Stimulated activated naive CD8-positive, alpha-beta T cell treated with anti-CD3 and anti-CD28 coated beads, Interleukin-15, Interleukin-2, amounts not matched to agents 100 ng/mL and 50 ng/mL, for 24 hours (primary cell): ENCODE results near the gene CYFIP1.
A peak's percentile ranks its signal among the peaks of the same experiment; 100 is the strongest.
"Not testable (repeated sequence)": the region's sequence is repeated elsewhere in the genome, so short reads cannot be mapped to it uniquely, and the experiment has no call there.

Experiments used
- H3K27ac Mint-ChIP-seq: one replicate; pipeline ENCODE4 v1.8.0; 2021; ENCODE audit warnings: mild to moderate bottlenecking, mixed read lengths
- H3K27me3 Mint-ChIP-seq: one replicate; pipeline ENCODE4 v1.8.0; 2021; ENCODE audit warnings: mixed read lengths
- H3K36me3 Mint-ChIP-seq: one replicate; pipeline ENCODE4 v1.8.0; 2021; ENCODE audit warnings: low read depth, mixed read lengths
- H3K4me1 Mint-ChIP-seq: one replicate; pipeline ENCODE4 v1.8.0; 2021; ENCODE audit warnings: low read depth, mixed read lengths
- H3K4me3 Mint-ChIP-seq: one replicate; pipeline ENCODE4 v1.8.0; 2021; ENCODE audit warnings: mild to moderate bottlenecking, mixed read lengths
- H3K9me3 Mint-ChIP-seq: one replicate; pipeline ENCODE4 v1.8.0; 2021; ENCODE audit warnings: mixed read lengths

CYFIP1 gene

DNA sequence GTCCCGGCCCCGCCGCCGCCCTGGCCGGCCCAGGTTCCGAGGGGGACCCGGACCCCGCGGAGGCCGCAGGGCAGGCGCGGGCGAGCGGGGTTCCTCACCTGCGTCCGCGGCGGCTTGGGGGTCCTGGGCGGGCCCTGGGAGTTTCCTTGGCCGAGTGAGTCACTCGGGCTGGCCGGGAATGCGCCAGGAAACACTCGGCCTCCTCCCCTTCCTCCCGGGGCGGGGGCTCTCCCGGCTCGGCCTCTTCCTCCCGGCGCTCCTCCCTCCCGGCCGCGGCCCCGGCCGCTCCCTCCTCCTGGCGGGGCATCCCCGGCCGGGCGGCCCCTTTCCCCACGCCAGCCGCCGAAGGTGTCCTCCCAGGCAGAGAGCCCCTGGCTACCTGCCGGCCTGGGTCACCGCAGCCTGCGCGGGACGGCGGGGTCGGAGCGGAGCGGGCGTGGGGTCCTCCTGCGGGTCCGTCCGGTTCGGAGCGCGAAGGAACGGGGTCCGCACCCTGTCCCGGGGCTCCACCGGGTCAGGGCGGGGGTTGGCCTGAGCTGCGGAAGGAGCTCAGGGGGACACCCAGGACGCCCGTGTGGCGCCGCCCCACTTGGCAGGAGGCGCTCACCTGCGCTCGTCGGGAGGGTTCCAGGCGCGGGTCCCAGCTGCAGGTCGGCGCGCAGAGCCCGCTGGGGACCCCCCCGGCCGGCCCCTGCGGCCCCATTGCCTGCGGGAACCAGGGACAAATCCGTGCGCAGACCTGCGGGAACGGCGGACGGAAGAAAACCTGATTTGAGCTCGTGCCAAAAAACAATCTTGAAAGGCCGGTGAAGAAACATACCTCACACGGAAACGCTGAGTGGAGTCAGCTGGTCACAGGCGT, at the start of gene CYFIP1:
Gene CYFIP1, minus strand, starts transcription at position 180 of the 862 bp plus-strand sequence. CDS start 33,083 bp downstream, outside the sequence.
- no peaks in the 10 kb centered on the region for H3K9me3 Mint-ChIP-seq
- peak within 1 kb of the TSS; percentile 78 for H3K27ac Mint-ChIP-seq

DNA sequence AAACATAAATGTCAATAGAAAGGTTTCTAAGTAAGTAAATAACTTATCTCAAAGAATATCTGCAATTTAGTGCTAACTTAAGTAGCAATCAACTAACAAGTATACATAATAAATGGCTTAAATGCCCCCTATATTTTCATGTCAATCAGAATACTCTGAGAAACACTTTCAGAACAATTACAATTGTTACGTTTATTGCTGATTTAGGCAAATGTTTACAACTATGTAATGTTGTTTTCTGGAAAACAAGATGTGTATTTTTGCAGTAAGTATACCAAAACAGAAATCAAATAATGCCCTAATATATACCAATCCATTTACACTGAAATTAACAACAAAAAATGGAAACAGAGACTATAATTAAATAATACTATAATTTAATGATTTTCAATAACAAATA, 46.0 kb upstream of the CYFIP1 start:
- no peaks in the 10 kb centered on the region for H3K9me3 Mint-ChIP-seq

More for the DNA sequence above, at the start of gene CYFIP1:
- H3K4me1 Mint-ChIP-seq: peaks cover 12% of the 10 kb centered on the region
- peaks cover 20% of the 10 kb centered on the region for H3K27me3 Mint-ChIP-seq
- peak within 1 kb of the TSS; percentile 96 for H3K4me3 Mint-ChIP-seq
- no peaks in the 10 kb centered on the region for H3K36me3 Mint-ChIP-seq

GRCh38 chr15:23022156-23022555, 42.0 kb upstream of the CYFIP1 start:
- no peaks in the 10 kb centered on the region for H3K9me3 Mint-ChIP-seq

More for the DNA sequence above, 46.0 kb upstream of the CYFIP1 start:
- Mint-ChIP-seq H3K27ac (no peak overlapping the region), H3K4me1 (no peaks in the 10 kb centered on the region), H3K27me3 (no peaks in the 10 kb centered on the region), H3K36me3 (peaks cover 68% of the 10 kb centered on the region), H3K4me3 (no peak overlapping the region)

GRCh38 chr15:23014394-23015000, 34.3 kb upstream of the CYFIP1 start:
- no peak overlapping the region for H3K27ac Mint-ChIP-seq

More at GRCh38 chr15:23022156-23022555, 42.0 kb upstream of the CYFIP1 start:
- no peaks in the 10 kb centered on the region for H3K4me1 Mint-ChIP-seq
- H3K27ac Mint-ChIP-seq: no peak overlapping the region
- H3K36me3 Mint-ChIP-seq: peaks cover 68% of the 10 kb centered on the region
- no peaks in the 10 kb centered on the region for H3K27me3 Mint-ChIP-seq
- no peak overlapping the region for H3K4me3 Mint-ChIP-seq

GRCh38 chr15:23013681-23014080, 33.5 kb upstream of the CYFIP1 start:
- H3K4me1 Mint-ChIP-seq: no peaks in the 10 kb centered on the region

More at GRCh38 chr15:23014394-23015000, 34.3 kb upstream of the CYFIP1 start:
- Mint-ChIP-seq H3K36me3 (peaks cover 57% of the 10 kb centered on the region), H3K4me1 (no peaks in the 10 kb centered on the region), H3K27me3 (no peaks in the 10 kb centered on the region), H3K4me3 (no peak overlapping the region), H3K9me3 (no peaks in the 10 kb centered on the region)

GRCh38 chr15:23012616-23013015, 32.4 kb upstream of the CYFIP1 start:
- not testable (repeated sequence) for H3K9me3 Mint-ChIP-seq, H3K4me1 Mint-ChIP-seq, H3K27me3 Mint-ChIP-seq, H3K27ac Mint-ChIP-seq, H3K4me3 Mint-ChIP-seq
- peaks cover 61% of the 10 kb centered on the region for H3K36me3 Mint-ChIP-seq

More at GRCh38 chr15:23013681-23014080, 33.5 kb upstream of the CYFIP1 start:
- peaks cover 60% of the 10 kb centered on the region for H3K36me3 Mint-ChIP-seq
- H3K27ac Mint-ChIP-seq: no peak overlapping the region
- no peaks in the 10 kb centered on the region for H3K9me3 Mint-ChIP-seq
- H3K27me3 Mint-ChIP-seq: no peaks in the 10 kb centered on the region
- no peak overlapping the region for H3K4me3 Mint-ChIP-seq

DNA sequence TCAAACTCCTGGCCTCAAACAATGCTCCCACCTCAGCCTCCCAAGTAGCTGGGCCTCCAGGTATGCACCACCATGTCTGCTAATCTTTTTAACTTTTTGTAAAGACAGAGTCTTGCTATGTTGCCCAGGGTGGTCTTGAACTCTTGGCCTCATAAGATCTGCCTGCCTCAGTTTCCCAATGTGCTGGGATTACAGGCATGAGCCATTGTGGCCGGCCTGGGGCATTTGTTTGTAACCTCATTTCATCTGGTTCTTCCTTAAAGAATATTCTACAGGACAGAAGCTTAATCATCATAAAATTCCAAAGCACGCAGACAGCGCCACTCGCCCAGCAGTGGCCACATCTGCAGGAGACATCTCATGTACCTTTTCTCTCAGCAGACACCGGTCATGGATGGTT, 23.6 kb upstream of the CYFIP1 start:
- Mint-ChIP-seq H3K27ac (no peak overlapping the region), H3K4me3 (no peak overlapping the region), H3K4me1 (no peaks in the 10 kb centered on the region), H3K9me3 (no peaks in the 10 kb centered on the region), H3K36me3 (peaks cover 68% of the 10 kb centered on the region), H3K27me3 (no peaks in the 10 kb centered on the region)

DNA sequence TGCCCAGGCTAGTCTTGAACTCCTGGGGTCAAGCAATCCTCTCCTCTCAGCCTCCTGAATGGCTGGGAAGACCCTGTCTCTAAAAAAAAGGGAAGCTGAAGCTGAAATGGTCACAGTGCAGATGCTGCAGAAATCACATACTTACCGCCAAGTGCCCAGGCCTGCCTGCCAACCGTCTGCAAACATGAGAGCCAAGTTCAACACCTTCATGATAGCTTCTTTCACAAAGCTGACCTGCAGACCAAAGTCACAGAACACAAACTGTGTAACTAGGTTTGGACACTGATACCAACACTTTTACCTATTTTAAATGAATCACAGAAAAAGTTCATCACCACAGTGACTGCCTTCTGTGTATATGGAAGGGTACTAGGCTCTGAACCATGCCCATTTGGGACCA, 22.8 kb upstream of the CYFIP1 start:
- H3K27me3 Mint-ChIP-seq: no peaks in the 10 kb centered on the region
- no peak overlapping the region for H3K4me3 Mint-ChIP-seq
- H3K36me3 Mint-ChIP-seq: peaks cover 61% of the 10 kb centered on the region
- H3K27ac Mint-ChIP-seq: no peak overlapping the region
- no peaks in the 10 kb centered on the region for H3K9me3 Mint-ChIP-seq
- H3K4me1 Mint-ChIP-seq: no peaks in the 10 kb centered on the region

DNA sequence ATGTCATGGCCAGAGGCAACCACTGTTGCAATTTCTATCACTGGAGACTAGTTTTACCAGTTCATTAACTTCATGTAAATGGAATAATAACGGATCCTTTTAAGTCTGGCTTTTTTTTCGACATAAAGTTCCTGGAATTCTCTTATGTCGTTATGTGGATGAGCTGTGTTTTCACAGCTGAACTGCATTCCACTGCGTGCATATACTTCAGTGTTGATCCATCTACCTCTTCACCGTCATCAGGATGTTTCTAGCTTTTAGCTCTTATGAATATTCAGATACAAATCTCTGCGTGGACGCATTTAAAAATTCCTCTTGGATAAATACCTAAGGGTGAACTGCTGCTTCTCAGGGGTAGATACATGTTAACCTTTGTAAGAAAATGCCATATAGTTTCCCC, 15.6 kb upstream of the CYFIP1 start:
- H3K27me3 Mint-ChIP-seq: no peaks in the 10 kb centered on the region
- H3K9me3 Mint-ChIP-seq: no peaks in the 10 kb centered on the region
- H3K4me1 Mint-ChIP-seq: no peaks in the 10 kb centered on the region
- H3K36me3 Mint-ChIP-seq: peaks cover 41% of the 10 kb centered on the region
- no peak overlapping the region for H3K4me3 Mint-ChIP-seq
- no peak overlapping the region for H3K27ac Mint-ChIP-seq

- H3K27me3 Mint-ChIP-seq: no peaks in the 10 kb centered on the region
- H3K4me1 Mint-ChIP-seq: no peaks in the 10 kb centered on the region
- no peak overlapping the region for H3K4me3 Mint-ChIP-seq
- peaks cover 24% of the 10 kb centered on the region for H3K36me3 Mint-ChIP-seq
- H3K9me3 Mint-ChIP-seq: no peaks in the 10 kb centered on the region
- no peak overlapping the region for H3K27ac Mint-ChIP-seq
These were observed 11.8 kb upstream of the CYFIP1 start for GRCh38 chr15:22992024-22992326.

DNA sequence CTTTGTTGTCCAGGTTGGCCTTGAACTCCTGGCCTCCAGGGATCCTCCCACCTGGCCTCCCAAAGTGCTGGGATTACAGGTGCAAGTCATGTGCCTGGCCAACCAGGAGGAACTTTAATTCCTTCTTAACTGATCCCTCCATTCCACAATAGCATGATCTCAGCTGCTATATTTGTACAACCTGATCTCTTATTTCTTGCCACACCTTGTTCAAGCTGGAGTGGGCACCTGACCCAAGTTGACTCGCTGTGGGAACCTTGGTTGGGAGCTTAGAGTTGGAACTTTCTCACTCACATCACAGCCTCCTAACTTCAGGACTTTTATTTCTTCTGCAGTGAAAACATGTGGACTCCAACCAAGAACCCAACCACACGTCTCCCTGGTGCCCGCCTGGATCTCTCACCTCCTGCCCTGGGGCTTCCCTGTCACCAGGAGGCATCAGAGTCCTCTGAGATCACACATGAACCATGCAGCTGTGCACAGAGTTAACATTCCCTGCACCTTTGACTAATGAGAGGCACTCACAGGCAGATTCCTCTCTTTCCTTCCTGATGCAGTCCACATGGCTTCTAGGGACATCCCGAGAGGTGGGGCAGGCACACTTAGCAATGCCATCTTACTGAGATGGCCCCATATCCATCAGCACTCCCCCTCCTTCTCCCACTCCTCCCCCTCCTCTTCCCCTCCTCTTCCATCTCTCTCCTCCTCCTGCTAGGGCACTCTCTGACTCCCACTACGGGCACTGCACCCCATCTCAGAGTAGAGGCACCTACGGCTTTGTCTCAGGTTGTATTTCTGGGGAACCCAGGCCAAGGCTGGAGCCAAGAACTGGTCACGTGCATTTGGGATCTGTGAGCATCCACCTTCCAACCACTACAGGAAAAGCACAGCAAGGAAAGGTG, 9.7 kb upstream of the CYFIP1 start:
- no peak overlapping the region for H3K27ac Mint-ChIP-seq
- no peaks in the 10 kb centered on the region for H3K4me1 Mint-ChIP-seq
- H3K36me3 Mint-ChIP-seq: peaks cover 11% of the 10 kb centered on the region
- H3K4me3 Mint-ChIP-seq: no peak overlapping the region
- no peaks in the 10 kb centered on the region for H3K9me3 Mint-ChIP-seq
- H3K27me3 Mint-ChIP-seq: no peaks in the 10 kb centered on the region

GRCh38 chr15:22988811-22989210, 8.6 kb upstream of the CYFIP1 start:
- Mint-ChIP-seq H3K9me3 (no peaks in the 10 kb centered on the region), H3K4me1 (no peaks in the 10 kb centered on the region), H3K27ac (no peak overlapping the region), H3K36me3 (peaks cover 5% of the 10 kb centered on the region), H3K4me3 (no peak overlapping the region), H3K27me3 (no peaks in the 10 kb centered on the region)

DNA sequence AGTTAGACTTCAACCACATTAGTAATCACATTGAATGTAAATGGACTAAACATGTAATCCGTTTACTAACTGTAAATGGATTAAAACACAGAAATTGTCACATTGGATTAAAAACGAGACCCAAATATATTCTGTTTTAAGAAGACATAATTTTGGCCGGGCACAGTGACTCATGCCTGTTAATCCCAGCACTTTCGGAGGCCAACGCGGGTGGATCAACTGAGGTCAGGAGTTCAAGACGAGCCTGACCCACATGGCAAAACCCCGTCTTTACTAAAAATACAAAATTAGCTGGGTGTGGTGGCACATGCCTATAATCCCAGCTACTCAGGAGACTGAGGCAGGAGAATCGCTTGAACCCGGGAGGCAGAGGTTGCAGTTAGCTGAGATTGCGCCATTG, 1.8 kb upstream of the CYFIP1 start:
- Mint-ChIP-seq H3K4me1 (peaks cover 12% of the 10 kb centered on the region), H3K27me3 (peaks cover 20% of the 10 kb centered on the region)
- not testable (repeated sequence) for H3K27ac Mint-ChIP-seq, H3K9me3 Mint-ChIP-seq, H3K4me3 Mint-ChIP-seq, H3K36me3 Mint-ChIP-seq

- Mint-ChIP-seq H3K9me3 (no peaks in the 10 kb centered on the region), H3K4me1 (peaks cover 12% of the 10 kb centered on the region)
These were observed 1.1 kb upstream of the CYFIP1 start for GRCh38 chr15:22981051-22981840.

More at GRCh38 chr15:22981051-22981840, 1.1 kb upstream of the CYFIP1 start:
- Mint-ChIP-seq H3K27me3 (peaks cover 20% of the 10 kb centered on the region), H3K27ac (peak overlapping the region; percentile 36), H3K4me3 (peak overlapping the region; percentile 71), H3K36me3 (no peaks in the 10 kb centered on the region)
